B cell (primary cell): ENCODE measurements around the gene CA11. TPM values are rescaled to one million over a fixed set of nuclear protein-coding genes. Genes with fewer than 3 reads are reported as not detected.

Source experiments
- ATAC-seq: fragments of 200-7000 bp; cut with Tn5 transposase; one replicate; pipeline ENCODE4 v1.10.0; 2021; ENCODE audit warnings: low read depth, mild to moderate bottlenecking, moderate number of reproducible peaks, moderate library complexity
- CTCF ChIA-PET: fragments of 350-600 bp; sonication (Branson Sonifier 250); formaldehyde crosslinking; loops from one replicate; lab custom pipeline; 2021; ENCODE audit warnings: antibody characterized with exemption, inconsistent platforms; lab: Charles Lee
- POLR2A ChIA-PET: fragments of 350-600 bp; sonication (Branson Sonifier 250); formaldehyde crosslinking; loops from one replicate; lab custom pipeline; 2021; ENCODE audit warnings: antibody characterized with exemption; lab: Charles Lee
- DNase-seq: peaks from one replicate; pipeline ENCODE4 v3.0.0; 2013
- H2AFZ ChIP-seq: 2 replicates; pipeline ENCODE4 v1.6.1; 2012; ENCODE audit warnings: mild to moderate bottlenecking, low read depth, low read length; ENCODE audit not compliant: insufficient read depth, poor library complexity, severe bottlenecking
- H3K27ac ChIP-seq, 2 donors: 1 replicate in 1 of 2; 2 replicates in 1 of 2; pipeline ENCODE4 v1.5.1; 2012 to 2013; ENCODE audit warnings: low read length in 2 of 2, mild to moderate bottlenecking in 2 of 2, moderate library complexity in 1 of 2
- H3K27me3 ChIP-seq, 4 experiments: fragments of 200-600 bp in 1 of 4; sonication (generic) in 1 of 4; replicated peaks in 1 of 4; 1 replicate in 2 of 4; 2 replicates in 2 of 4; pipeline versions ENCODE4 v1.6.1 to v1.7.0; 2013 to 2016; ENCODE audit warnings: low read length in 3 of 4, mild to moderate bottlenecking in 2 of 4, mixed read lengths in 1 of 4, moderate library complexity in 1 of 4; ENCODE audit not compliant: insufficient read depth in 4 of 4, control insufficient read depth in 3 of 4; ENCODE audit errors: control extremely low read depth in 1 of 4
- H3K36me3 ChIP-seq, 2 experiments: replicated peaks in 1 of 2; 1 replicate in 1 of 2; 2 replicates in 1 of 2; pipeline versions ENCODE4 v1.6.1 to v1.7.1; 2013; ENCODE audit warnings: low read length in 1 of 2; ENCODE audit not compliant: insufficient read depth in 2 of 2, control insufficient read depth in 1 of 2; ENCODE audit errors: control extremely low read depth in 1 of 2, extremely low read depth in 1 of 2
- H3K4me1 ChIP-seq, 2 donors: fragments of 200-600 bp in 1 of 2; sonication (generic) in 1 of 2; 1 replicate in 1 of 2; 2 replicates in 1 of 2; pipeline versions ENCODE4 v1.5.1 to v1.6.1; 2013 to 2017; ENCODE audit warnings: low read length in 2 of 2; ENCODE audit not compliant: control insufficient read depth in 2 of 2, insufficient read depth in 2 of 2
- H3K4me2 ChIP-seq: replicated peaks from 2 replicates; pipeline ENCODE3; 2012; ENCODE audit warnings: mild to moderate bottlenecking, low read depth, low read length; ENCODE audit not compliant: poor library complexity, severe bottlenecking
- H3K4me3 ChIP-seq, 5 experiments: fragments of 200-600 bp in 1 of 5; sonication (generic) in 1 of 5; 1 replicate in 3 of 5; 2 replicates in 2 of 5; pipeline versions ENCODE4 v1.5.1 to v1.7.0; 2011 to 2016; ENCODE audit warnings: low read length in 4 of 5, mild to moderate bottlenecking in 4 of 5, low read depth in 2 of 5, control low read depth in 1 of 5, moderate library complexity in 1 of 5; ENCODE audit not compliant: insufficient read depth in 1 of 5; ENCODE audit errors: control extremely low read depth in 1 of 5, extremely low read depth in 1 of 5
- H3K79me2 ChIP-seq: fragments of 200-600 bp; sonication (generic); one replicate; pipeline ENCODE4 v1.6.0; 2016; ENCODE audit warnings: low read length; ENCODE audit not compliant: control insufficient read depth, insufficient read depth
- H3K9ac ChIP-seq: fragments of 200-600 bp; sonication (generic); 2 replicates; pipeline ENCODE4 v1.6.1; 2017; ENCODE audit warnings: mild to moderate bottlenecking, low read length, moderate library complexity
- H3K9me3 ChIP-seq, 3 donors: one replicate each; pipeline versions ENCODE4 v1.6.1 to v1.7.1; 2013; ENCODE audit warnings: low read length in 2 of 3; ENCODE audit not compliant: control insufficient read depth in 2 of 3, insufficient read depth in 1 of 3; ENCODE audit errors: control extremely low read depth in 1 of 3
- H4K20me1 ChIP-seq: 2 replicates; pipeline ENCODE4 v1.6.0; 2012; ENCODE audit warnings: mild to moderate bottlenecking, low read length; ENCODE audit not compliant: insufficient read depth, control insufficient read depth, poor library complexity, severe bottlenecking
- H3K27ac Mint-ChIP-seq: one replicate; pipeline ENCODE4 v1.8.0; 2021; ENCODE audit warnings: mixed read lengths
- H3K27me3 Mint-ChIP-seq: one replicate; pipeline ENCODE4 v1.8.0; 2021; ENCODE audit warnings: mixed read lengths
- H3K4me1 Mint-ChIP-seq: one replicate; pipeline ENCODE4 v1.8.0; 2021; ENCODE audit warnings: mixed read lengths
- H3K4me3 Mint-ChIP-seq: one replicate; pipeline ENCODE4 v1.8.0; 2021; ENCODE audit warnings: mixed read lengths
- H3K9me3 Mint-ChIP-seq: one replicate; pipeline ENCODE4 v1.8.0; 2022; ENCODE audit warnings: mixed read lengths; ENCODE audit not compliant: insufficient read depth
- CTCF ChIP-seq: fragments of 200-600 bp; IDR thresholded peaks from one replicate; pipeline ENCODE4 v1.8.0; 2022; ENCODE audit warnings: antibody characterized with exemption, mild to moderate bottlenecking
- EZH2 ChIP-seq: IDR thresholded peaks from 2 replicates; pipeline ENCODE4 v1.6.1; 2012; ENCODE audit warnings: borderline replicate concordance, low read depth, mild to moderate bottlenecking, moderate library complexity, low read length; ENCODE audit not compliant: insufficient read depth, poor library complexity, severe bottlenecking
- WGBS: methylation state at CpG from one replicate; pipeline ENCODE4 v1.1.5; 2013; ENCODE audit warnings: missing lambda C conversion rate; ENCODE audit not compliant: insufficient coverage; 5-methylcytosine and 5-hydroxymethylcytosine counted together
- intact Hi-C: fragments of 100-400 bp; cut with micrococcal nuclease; formaldehyde crosslinking; loops from one replicate; pipeline ENCODE4 v1.10.0; 2022
- polyA plus RNA-seq: library from polyadenylated mRNA; depleted of rRNA; stranded (reverse); fragments of >200 nt; gene quantifications from 2 replicates; pipeline ENCODE4 v1.2.3, GENCODE V29; 2012
- total RNA-seq, 2 donors: library from RNA; stranded (reverse); fragments of 120-200 nt in 1 of 2; gene quantifications; 1 replicate in 1 of 2; 2 replicates in 1 of 2; pipeline versions ENCODE4 v1.2.3 to v1.2.4, GENCODE V29; 2013 to 2022

CA11 gene
- total and polyA plus RNA-seq, 2 donors (not counting 1 experiment from before 2014, with no cell fraction given): 6.5 to 27.7 TPM

GRCh38 chr19:48639483-48640375 lies 6.3 kb downstream of the CA11 start:
- Histone ChIP-seq H3K4me1 (peaks cover 28 to 31% of the 10 kb centered on the region in 2 donors), H3K9me3 (peaks cover 0 to 11% (median 0%) of the 10 kb centered on the region in 3 donors), H3K4me2 (peak overlapping the region; percentile 80), H3K27ac (peak overlapping the region; percentile 89 to 94), H3K27me3 (no peaks in the 10 kb centered on the region), H3K36me3 (no peaks in the 10 kb centered on the region), H3K79me2 (peaks cover 57% of the 10 kb centered on the region), H3K4me3 (no peak overlapping the region), H3K9ac (no peak overlapping the region), H2AFZ (no peak overlapping the region), H4K20me1 (peaks cover 20% of the 10 kb centered on the region)
- WGBS: 95% methylated on average over 22 of the region's 33 CpGs
- ChIA-PET POLR2A (no interaction called here), CTCF (interaction anchor here (0.6 to 1.1 kb wide), 4 partner anchors 100 to 289 kb away, joined by 3 to 4 read pairs (median 3); no protein-coding TSS in a partner anchor)
- TF ChIP-seq EZH2 (no peak), CTCF (no peak)
- H3K27ac Mint-ChIP-seq: peak overlapping the region; percentile 100
- ATAC-seq (no peak), DNase-seq (no peak)
- intact Hi-C loops: loop anchor here (5.0 to 10.0 kb wide), 6 partner anchors 158 to 1367 kb away; partner anchors contain the start of genes C19orf73, EMP3, FLT3LG and INAFM1
- peaks cover 4% of the 10 kb centered on the region for H3K9me3 Mint-ChIP-seq
- H3K4me3 Mint-ChIP-seq: peak overlapping the region; percentile 96
- peaks cover 44% of the 10 kb centered on the region for H3K4me1 Mint-ChIP-seq
- no peaks in the 10 kb centered on the region for H3K27me3 Mint-ChIP-seq
